Skin epidermis (tissue), 12 donors: Measurements from ENCODE around the gene BCL2.
A peak's percentile ranks its signal among the peaks of the same experiment; 100 is the strongest.

ENCODE experiments used
- H3K27ac ChIP-seq, 21 experiments: fragments of 200-600 bp; sonication (generic) in 11 of 21; one replicate each; pipeline ENCODE4 v1.5.0; 2020; ENCODE audit warnings: mild to moderate bottlenecking in 3 of 21, inconsistent platforms in 2 of 21, moderate library complexity in 2 of 21
- H3K4me3 ChIP-seq, 7 experiments: fragments of 200-600 bp; sonication (generic) in 2 of 7; one replicate each; pipeline ENCODE4 v1.5.0; 2020; ENCODE audit warnings: inconsistent platforms in 2 of 7, mild to moderate bottlenecking in 2 of 7, moderate library complexity in 1 of 7

Gene BCL2

GRCh38 chr18:63179422-63179821, 140.1 kb downstream of the BCL2 start:
- H3K27ac ChIP-seq: peak overlapping the region in 7 of 21 experiments; percentile 3 to 77 (median 70)
- no peak overlapping the region for H3K4me3 ChIP-seq

GRCh38 chr18:63178971-63179370, 140.6 kb downstream of the BCL2 start:
- no peak overlapping the region for H3K4me3 ChIP-seq
- peak overlapping the region in 8 of 21 experiments; percentile 3 to 77 (median 64) for H3K27ac ChIP-seq

- Histone ChIP-seq H3K4me3 (peak overlapping the region in 1 of 7 experiments; percentile 2), H3K27ac (peak overlapping the region in 12 of 21 experiments; percentile 1 to 77 (median 56))
Observed at GRCh38 chr18:63177919-63178821, 141.4 kb downstream of the BCL2 start.

DNA sequence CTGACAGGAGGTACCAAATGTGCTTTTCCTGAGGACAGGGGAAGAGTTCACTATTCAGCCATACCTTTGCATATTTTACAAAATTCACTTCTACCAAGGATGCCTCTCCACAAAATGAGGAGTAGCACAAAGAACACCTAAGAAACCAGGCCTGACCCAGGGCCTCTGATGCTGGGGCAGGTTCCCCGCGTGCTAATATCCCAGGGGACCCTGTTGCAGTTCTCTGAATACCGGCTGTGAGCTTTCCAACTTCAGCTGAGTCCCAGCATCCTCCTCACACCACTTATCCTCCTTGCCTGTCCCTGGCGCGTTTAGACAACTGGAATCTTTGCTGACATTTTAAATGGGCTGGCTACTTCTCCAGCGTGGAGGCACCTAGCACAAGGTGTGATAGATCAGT, 142.3 kb downstream of the BCL2 start:
- Histone ChIP-seq H3K27ac (peak overlapping the region in 3 of 21 experiments; percentile 31 to 71 (median 53)), H3K4me3 (no peak overlapping the region)

DNA sequence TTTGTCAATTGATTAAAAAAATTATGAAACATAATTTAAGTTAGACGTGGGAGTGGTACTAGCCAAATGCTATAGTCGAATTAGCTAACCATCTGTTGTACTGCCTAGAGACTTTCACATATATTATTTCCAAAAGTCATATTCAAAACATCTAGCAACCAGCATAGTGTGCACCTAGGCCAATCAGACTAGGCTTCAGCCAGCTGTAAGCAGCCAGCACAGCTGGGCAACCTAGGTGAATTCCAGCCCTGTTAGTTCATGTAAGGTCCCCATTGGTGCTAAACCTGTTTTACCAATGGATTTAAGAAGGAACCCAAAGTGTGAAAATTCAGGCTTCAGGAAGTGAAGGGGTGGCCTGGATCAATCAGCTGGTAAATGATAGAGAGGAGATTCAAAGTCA, 144.3 kb downstream of the BCL2 start:
- Histone ChIP-seq H3K27ac (peak overlapping the region in 2 of 21 experiments; percentile 8 to 28), H3K4me3 (no peak overlapping the region)

- no peak overlapping the region for H3K27ac ChIP-seq
- H3K4me3 ChIP-seq: no peak overlapping the region
Observed at GRCh38 chr18:63173983-63174382, 145.6 kb downstream of the BCL2 start.

- H3K4me3 ChIP-seq: no peak overlapping the region
Observed at GRCh38 chr18:63169853-63170252, 149.7 kb downstream of the BCL2 start.

GRCh38 chr18:63168287-63168686, 151.3 kb downstream of the BCL2 start:
- no peak overlapping the region for H3K27ac ChIP-seq
- H3K4me3 ChIP-seq: no peak overlapping the region

More at GRCh38 chr18:63169853-63170252, 149.7 kb downstream of the BCL2 start:
- no peak overlapping the region for H3K27ac ChIP-seq

- Histone ChIP-seq H3K27ac (no peak overlapping the region), H3K4me3 (no peak overlapping the region)
Observed at GRCh38 chr18:63166142-63166541, 153.4 kb downstream of the BCL2 start.

GRCh38 chr18:63164396-63164795, 155.2 kb downstream of the BCL2 start:
- H3K4me3 ChIP-seq: no peak overlapping the region
- H3K27ac ChIP-seq: peak overlapping the region in 7 of 21 experiments; percentile 6 to 90 (median 42)

GRCh38 chr18:63162271-63163014, 157.1 kb downstream of the BCL2 start:
- Histone ChIP-seq H3K4me3 (no peak overlapping the region), H3K27ac (peak overlapping the region in 19 of 21 experiments; percentile 20 to 94 (median 79))

DNA sequence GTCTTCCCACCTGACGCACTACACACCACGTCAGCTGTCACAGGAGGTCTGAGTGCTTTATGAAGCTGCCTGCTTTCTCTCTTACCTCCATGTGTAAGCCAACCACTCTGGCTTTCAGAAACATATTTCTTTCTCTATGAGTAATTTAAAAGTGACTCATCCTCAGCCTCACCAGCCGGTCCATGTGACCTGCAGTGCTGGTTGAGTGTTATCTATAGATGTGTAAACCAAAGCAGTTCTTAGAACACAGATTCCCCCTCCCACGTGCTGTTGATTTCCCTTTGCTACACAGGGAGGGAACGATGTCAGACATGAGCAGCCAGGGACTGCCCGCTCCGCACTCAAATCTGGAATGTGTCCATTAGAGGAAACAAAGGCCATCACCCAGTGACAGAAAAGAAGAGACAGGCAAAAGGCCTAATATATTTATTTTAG, 157.8 kb downstream of the BCL2 start:
- Histone ChIP-seq H3K4me3 (no peak overlapping the region), H3K27ac (peak overlapping the region in 20 of 21 experiments; percentile 34 to 94 (median 80))

GRCh38 chr18:63161032-63161760, 158.4 kb downstream of the BCL2 start:
- H3K27ac ChIP-seq: peak overlapping the region in 20 of 21 experiments; percentile 34 to 94 (median 80)
- H3K4me3 ChIP-seq: no peak overlapping the region

- peak overlapping the region in 20 of 21 experiments; percentile 14 to 94 (median 79) for H3K27ac ChIP-seq
- H3K4me3 ChIP-seq: no peak overlapping the region
Observed at GRCh38 chr18:63160172-63160995, 159.2 kb downstream of the BCL2 start.

DNA sequence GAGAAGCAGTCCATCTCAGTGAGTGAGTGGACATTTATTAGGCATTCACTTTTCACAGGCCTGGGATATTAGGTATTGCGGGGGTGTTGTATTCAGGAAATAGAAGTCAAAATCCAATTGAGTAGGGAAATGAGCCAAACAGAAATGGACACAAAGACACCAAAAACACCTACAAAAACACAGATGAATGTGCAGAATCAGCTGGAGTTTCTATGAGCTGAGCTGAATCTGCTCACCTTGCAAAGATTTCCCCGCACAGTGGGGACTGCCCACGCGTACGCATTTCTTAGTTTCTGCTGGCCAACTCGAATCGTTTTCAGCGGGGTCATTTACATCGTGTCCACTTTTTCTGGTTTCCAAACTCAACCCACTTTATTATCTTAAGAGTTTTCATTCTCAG, 160.0 kb downstream of the BCL2 start:
- peak overlapping the region in 11 of 21 experiments; percentile 20 to 94 (median 82) for H3K27ac ChIP-seq

DNA sequence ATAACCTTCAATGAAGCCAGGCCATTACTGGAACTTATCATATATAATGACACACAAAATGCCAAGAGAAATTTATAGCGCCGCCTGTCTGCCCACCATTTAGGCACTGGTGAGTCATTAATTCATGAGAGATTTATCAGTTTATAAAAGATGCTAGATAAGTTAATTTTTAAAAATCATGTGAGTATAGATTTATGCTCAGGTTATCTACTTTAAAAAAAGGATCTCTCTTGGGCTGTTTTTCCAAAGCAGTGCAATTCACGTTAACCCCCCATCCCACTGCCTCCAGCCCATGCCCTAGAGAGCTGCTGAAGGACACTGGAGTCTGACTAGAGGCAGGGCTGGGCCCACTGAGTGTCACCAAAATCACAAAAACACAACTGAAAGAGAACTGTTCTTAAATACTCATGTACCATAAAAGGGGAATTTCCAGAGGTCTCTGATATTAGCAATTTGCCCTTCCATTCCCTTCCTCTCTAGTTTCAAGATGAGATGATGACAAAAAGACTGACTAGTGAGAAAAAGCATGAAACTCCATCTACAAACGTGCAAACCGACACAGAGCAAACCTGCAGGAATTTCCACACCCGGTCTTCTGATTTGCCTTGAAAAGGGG, 160.8 kb downstream of the BCL2 start:
- peak overlapping the region in 11 of 21 experiments; percentile 0 to 94 (median 82) for H3K27ac ChIP-seq

More for the DNA sequence above, 160.0 kb downstream of the BCL2 start:
- H3K4me3 ChIP-seq: no peak overlapping the region

GRCh38 chr18:63158012-63158631, 161.4 kb downstream of the BCL2 start:
- Histone ChIP-seq H3K4me3 (no peak overlapping the region), H3K27ac (peak overlapping the region in 15 of 21 experiments; percentile 28 to 94 (median 53))

More for the DNA sequence above, 160.8 kb downstream of the BCL2 start:
- no peak overlapping the region for H3K4me3 ChIP-seq
